DND-41 (cell line): ENCODE results near the gene PRICKLE2.

Experiments
- ATAC-seq: fragments of 200-7000 bp; cut with Tn5 transposase; 3 replicates; pipeline ENCODE4 v1.9.1; 2021; ENCODE audit warnings: low read depth; ENCODE audit not compliant: insufficient read depth
- DNase-seq: peaks from one replicate; pipeline ENCODE4 v3.0.0-alpha.2; 2020
- H2AFZ ChIP-seq: 2 replicates; pipeline ENCODE4 v1.6.0; 2012; ENCODE audit warnings: low read depth, low read length
- H3K27ac ChIP-seq: 2 replicates; pipeline ENCODE4 v1.5.1; 2012; ENCODE audit warnings: low read length, inconsistent platforms
- H3K27me3 ChIP-seq: fragments of 200-600 bp; sonication (generic); 2 replicates; pipeline ENCODE4 v1.6.0; 2012; ENCODE audit warnings: low read length, mild to moderate bottlenecking, inconsistent platforms; ENCODE audit not compliant: insufficient read depth, poor library complexity
- H3K36me3 ChIP-seq: 2 replicates; pipeline ENCODE4 v1.5.1; 2012; ENCODE audit warnings: low read length, inconsistent platforms; ENCODE audit not compliant: insufficient read depth
- H3K4me1 ChIP-seq: 2 replicates; pipeline ENCODE4 v1.5.1; 2012; ENCODE audit warnings: mild to moderate bottlenecking, low read length; ENCODE audit not compliant: insufficient read depth
- H3K4me2 ChIP-seq: 2 replicates; pipeline ENCODE4 v1.6.0; 2012; ENCODE audit warnings: mild to moderate bottlenecking, moderate library complexity, low read length, inconsistent platforms; ENCODE audit not compliant: insufficient read depth
- H3K4me3 ChIP-seq, 2 experiments: fragments of 200-600 bp in 1 of 2; shearing (Covaris generic) in 1 of 2; 2 replicates each; pipeline ENCODE4 v1.5.1; 2012 to 2016; ENCODE audit warnings: inconsistent platforms in 2 of 2, low read length in 2 of 2, mild to moderate bottlenecking in 2 of 2, low read depth in 1 of 2, moderate library complexity in 1 of 2
- H3K79me2 ChIP-seq: 2 replicates; pipeline ENCODE4 v1.6.0; 2012; ENCODE audit warnings: low read length, inconsistent platforms; ENCODE audit not compliant: insufficient read depth
- H3K9ac ChIP-seq: 2 replicates; pipeline ENCODE4 v1.6.0; 2012; ENCODE audit warnings: low read depth, mild to moderate bottlenecking, inconsistent platforms, low read length, moderate library complexity
- H3K9me3 ChIP-seq: 2 replicates; pipeline ENCODE4 v1.5.1; 2012; ENCODE audit warnings: low read length, moderate library complexity, mild to moderate bottlenecking, inconsistent platforms; ENCODE audit not compliant: insufficient read depth, severe bottlenecking
- H4K20me1 ChIP-seq: 2 replicates; pipeline ENCODE4 v1.6.0; 2012; ENCODE audit warnings: low read length; ENCODE audit not compliant: insufficient read depth
- EZH2 ChIP-seq: IDR thresholded peaks from 3 replicates; pipeline ENCODE4 v1.6.1; 2012; ENCODE audit warnings: borderline replicate concordance, low read depth, mild to moderate bottlenecking, moderate library complexity, low read length, inconsistent platforms; ENCODE audit not compliant: severe bottlenecking
- TF ChIP-seq, protein P1 (sequence below): IDR thresholded peaks from 2 replicates; pipeline ENCODE4 v1.5.1; 2012; ENCODE audit warnings: borderline replicate concordance, low read length, moderate library complexity, mild to moderate bottlenecking; ENCODE audit not compliant: poor library complexity, severe bottlenecking; ENCODE audit errors: extremely low read depth

The PRICKLE2 gene

DNA sequence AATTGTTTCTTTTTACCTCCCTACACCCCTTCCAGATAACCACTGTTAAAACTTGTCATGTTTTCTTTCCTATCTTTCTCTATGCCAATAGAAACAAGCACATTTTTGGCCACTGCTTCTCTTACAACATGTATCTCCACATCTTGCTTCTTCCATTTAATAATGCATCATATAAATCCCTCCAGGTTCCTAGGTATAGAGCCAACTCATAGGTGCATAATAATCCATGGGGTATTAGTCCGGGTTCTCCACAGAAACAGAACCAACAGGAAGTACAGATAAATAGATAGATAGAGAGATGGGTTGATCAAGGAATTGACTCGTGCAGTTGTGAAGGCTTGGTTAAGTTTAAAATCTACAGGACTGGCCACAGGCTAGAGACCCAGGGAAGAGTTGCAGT lies 160.5 kb downstream of the PRICKLE2 start:
- no peak overlapping the region for H3K9ac ChIP-seq
- H3K36me3 ChIP-seq = no peaks in the 10 kb centered on the region
- no peaks in the 10 kb centered on the region for H3K4me1 ChIP-seq
- no peaks in the 10 kb centered on the region for H4K20me1 ChIP-seq
- no peak overlapping the region for H3K4me3 ChIP-seq
- no peak for ATAC-seq
- no peak for DNase-seq
- TF ChIP-seq, protein P1, sequence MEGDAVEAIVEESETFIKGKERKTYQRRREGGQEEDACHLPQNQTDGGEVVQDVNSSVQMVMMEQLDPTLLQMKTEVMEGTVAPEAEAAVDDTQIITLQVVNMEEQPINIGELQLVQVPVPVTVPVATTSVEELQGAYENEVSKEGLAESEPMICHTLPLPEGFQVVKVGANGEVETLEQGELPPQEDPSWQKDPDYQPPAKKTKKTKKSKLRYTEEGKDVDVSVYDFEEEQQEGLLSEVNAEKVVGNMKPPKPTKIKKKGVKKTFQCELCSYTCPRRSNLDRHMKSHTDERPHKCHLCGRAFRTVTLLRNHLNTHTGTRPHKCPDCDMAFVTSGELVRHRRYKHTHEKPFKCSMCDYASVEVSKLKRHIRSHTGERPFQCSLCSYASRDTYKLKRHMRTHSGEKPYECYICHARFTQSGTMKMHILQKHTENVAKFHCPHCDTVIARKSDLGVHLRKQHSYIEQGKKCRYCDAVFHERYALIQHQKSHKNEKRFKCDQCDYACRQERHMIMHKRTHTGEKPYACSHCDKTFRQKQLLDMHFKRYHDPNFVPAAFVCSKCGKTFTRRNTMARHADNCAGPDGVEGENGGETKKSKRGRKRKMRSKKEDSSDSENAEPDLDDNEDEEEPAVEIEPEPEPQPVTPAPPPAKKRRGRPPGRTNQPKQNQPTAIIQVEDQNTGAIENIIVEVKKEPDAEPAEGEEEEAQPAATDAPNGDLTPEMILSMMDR = no peak
- TF ChIP-seq EZH2 = no peak
- no peaks in the 10 kb centered on the region for H3K79me2 ChIP-seq
- H3K27me3 ChIP-seq = no peaks in the 10 kb centered on the region
- no peak overlapping the region for H3K27ac ChIP-seq
- H3K9me3 ChIP-seq = no peaks in the 10 kb centered on the region
- H2AFZ ChIP-seq = no peak overlapping the region
- no peak overlapping the region for H3K4me2 ChIP-seq

DNA sequence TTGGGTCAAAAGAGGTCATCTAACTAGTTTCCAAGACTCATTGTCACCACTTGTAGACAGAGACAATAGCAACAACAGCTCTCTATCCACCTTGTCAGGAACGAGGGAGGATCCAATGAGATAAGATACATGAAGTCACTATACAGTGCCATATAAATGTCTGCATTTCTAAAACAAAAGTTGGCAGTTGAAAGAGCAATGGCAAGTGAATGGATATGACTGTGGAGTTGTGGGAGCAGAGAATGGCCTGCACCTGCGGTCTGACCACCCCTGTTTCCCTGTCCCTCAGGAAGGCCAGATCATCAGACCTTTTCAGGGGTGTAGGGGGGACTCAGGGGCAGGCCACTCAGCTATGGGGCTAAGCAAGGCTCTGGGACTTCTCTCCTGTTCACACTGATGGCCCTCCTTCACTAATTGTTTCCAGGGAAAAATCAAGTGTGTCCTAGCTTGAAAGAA lies 161.3 kb downstream of the PRICKLE2 start:
- Histone ChIP-seq H3K4me1 (no peaks in the 10 kb centered on the region), H3K9me3 (no peaks in the 10 kb centered on the region), H3K4me2 (no peak overlapping the region), H3K27ac (no peak overlapping the region), H2AFZ (no peak overlapping the region), H3K79me2 (no peaks in the 10 kb centered on the region), H3K27me3 (no peaks in the 10 kb centered on the region), H4K20me1 (no peaks in the 10 kb centered on the region), H3K36me3 (no peaks in the 10 kb centered on the region), H3K9ac (no peak overlapping the region), H3K4me3 (no peak overlapping the region)
- DNase-seq (no peak), ATAC-seq (no peak)
- no peak for TF ChIP-seq EZH2
- TF ChIP-seq, protein P1 = no peak

DNA sequence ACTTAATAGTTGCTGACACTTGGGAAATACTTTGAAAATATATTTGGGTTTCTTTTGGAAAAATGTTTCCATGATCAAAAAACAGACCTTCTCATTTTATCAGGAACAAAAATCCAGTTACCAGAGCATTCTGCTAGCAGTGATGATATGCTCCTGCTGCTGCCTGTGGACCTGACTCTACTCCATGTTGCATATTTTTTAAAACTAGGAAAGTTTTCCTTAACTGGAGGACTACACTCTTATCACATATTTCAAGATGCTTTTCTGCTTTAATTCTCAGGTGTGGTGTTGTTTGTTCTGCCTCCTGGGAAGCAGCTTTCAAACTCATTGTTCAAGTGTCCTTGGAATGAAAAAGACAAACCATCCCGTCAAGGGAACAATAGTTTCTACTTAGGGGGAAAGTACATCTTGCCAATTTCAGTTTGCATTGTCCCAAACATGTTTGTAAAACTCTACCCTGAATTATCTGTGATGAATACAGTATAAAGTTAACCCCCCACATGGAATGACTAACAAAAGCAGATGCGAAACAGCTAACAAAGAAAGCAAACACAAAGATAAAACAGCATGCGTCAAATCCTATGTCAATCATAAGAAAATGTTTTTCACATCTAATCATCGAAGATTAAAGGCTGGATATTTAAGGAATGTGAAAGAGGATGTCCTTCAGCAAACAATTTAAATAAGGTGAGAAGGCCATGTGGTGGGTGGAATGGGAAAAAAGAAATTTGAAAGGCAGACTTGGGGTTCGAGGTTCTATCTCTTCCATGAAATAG lies 161.9 kb downstream of the PRICKLE2 start:
- ATAC-seq (no peak), DNase-seq (no peak)
- TF ChIP-seq EZH2 = no peak
- TF ChIP-seq, protein P1 = no peak
- Histone ChIP-seq H3K4me3 (no peak overlapping the region), H3K36me3 (no peaks in the 10 kb centered on the region), H3K4me1 (no peaks in the 10 kb centered on the region), H3K9ac (no peak overlapping the region), H3K4me2 (no peak overlapping the region), H4K20me1 (no peaks in the 10 kb centered on the region), H3K79me2 (no peaks in the 10 kb centered on the region), H3K27me3 (no peaks in the 10 kb centered on the region), H2AFZ (no peak overlapping the region), H3K27ac (no peak overlapping the region), H3K9me3 (no peaks in the 10 kb centered on the region)
